Jurkat, Clone E6-1 (cell line): ENCODE measurements around the gene ABCC1.
"Not testable (repeated sequence)": the region's sequence is repeated elsewhere in the genome, so short reads cannot be mapped to it uniquely, and the experiment has no call there.

Experiments
- DNase-seq: peaks from one replicate; pipeline ENCODE4 v3.0.0-alpha.2; 2011; ENCODE audit warnings: low read depth, low spot score
- H3K4me3 ChIP-seq: 2 replicates; pipeline ENCODE4 v1.5.1; 2011; ENCODE audit warnings: mild to moderate bottlenecking, low read length, control low read depth, moderate library complexity

The ABCC1 gene

DNA sequence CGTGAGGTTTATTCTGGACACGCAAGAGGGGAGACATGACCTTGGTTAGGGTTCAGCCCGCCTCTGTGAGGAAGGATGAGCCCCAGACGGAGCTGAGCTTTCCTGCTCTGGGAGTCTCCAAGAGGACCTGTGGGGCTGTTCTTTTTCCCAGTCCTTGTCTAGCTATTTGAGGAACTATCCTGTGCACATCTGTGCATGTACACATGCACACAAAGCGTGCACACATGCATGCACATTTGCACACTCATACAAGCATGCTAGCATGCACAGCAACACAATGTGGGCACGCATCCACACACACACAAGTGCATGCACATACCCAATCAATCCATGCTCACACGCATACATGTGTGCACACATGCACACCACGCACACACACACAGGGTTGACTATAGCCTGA is 233.5 kb downstream of the ABCC1 start:
- no peak for DNase-seq
- H3K4me3 ChIP-seq, result no peak overlapping the region

DNA sequence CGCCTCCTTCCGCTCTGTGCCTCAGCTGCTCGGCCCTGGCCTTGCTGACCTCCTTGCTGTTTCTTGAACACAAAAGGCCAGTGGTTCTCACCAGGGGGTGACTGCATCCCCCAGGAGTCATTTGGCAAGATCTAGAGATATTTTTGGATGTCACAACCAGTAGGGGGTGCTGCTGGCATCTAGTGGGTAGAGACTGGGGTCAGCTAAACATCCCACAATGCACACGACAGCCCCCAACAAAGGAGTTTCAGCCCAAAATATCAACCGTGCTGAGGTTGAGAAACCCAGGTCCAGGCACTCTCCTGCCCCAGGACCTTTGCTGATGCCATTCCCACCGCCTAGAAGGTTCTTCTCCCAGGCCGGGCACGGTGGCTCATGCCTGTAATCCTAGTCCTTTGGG is 234.1 kb downstream of the ABCC1 start:
- DNase-seq, result no peak
- H3K4me3 ChIP-seq, result no peak overlapping the region

DNA sequence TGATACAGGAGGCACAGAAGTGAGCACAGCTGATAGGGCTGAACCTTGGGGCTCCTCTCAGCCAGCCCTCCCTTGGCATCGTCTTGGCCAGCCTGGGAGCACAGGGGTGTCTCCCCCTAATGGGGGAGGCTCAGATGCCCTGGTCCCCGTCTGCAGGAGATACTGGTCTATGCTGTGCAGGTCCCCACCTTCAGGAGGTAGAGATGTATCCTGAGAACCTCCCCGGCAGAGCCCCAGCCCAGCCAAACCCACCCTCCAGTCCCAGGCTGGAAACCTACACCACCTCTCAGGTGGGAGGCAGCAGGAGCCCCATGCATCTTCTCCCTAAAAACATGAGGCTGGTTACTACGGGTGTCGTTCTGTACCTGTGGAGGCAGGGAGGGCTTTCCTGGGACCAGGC is 235.2 kb downstream of the ABCC1 start:
- no peak for DNase-seq

DNA sequence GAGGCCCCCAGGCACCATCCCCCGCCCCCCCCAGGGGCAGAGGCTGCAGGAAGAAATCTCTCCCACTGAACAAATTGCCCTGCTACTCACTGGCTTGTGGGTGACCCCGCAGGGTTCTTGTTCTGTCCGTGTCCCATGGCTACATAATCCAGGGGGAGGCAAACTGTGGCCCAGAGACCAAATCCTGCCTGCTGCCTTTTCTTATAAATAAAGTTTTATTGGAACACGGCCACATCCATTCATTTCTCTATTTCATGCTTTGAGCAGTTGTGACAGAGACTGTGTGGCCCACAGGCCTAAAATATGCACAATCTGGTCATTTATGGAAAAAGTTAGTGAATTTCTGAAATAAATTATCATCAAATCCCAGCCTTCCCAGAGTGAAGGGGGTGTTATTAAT is 235.7 kb downstream of the ABCC1 start:
- no peak overlapping the region for H3K4me3 ChIP-seq
- no peak for DNase-seq

More for the DNA sequence above, 235.2 kb downstream of the ABCC1 start:
- H3K4me3 ChIP-seq, result no peak overlapping the region

- H3K4me3 ChIP-seq, result no peak overlapping the region
- DNase-seq, result no peak
These were observed 237.4 kb downstream of the ABCC1 start for GRCh38 chr16:16186820-16187219.

DNA sequence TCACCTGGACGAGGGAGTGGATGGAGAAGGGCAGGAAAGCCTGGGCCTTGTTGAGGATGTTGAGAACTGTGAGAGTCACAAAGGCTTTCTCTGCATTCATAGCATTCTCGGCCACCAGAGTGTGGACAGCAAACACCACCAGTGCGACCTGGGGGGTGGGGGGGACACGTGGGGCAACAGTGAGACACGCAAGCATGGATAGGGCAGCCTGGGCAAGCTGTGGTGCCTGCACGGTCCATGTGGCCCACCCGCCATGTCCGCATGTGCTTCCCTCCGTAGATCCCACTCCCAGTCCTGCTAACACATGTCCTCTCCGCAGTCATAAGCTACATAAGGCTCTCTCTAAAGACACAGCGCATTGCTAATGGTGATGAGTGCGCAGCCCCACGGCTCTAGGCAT is 239.4 kb downstream of the ABCC1 start:
- no peak overlapping the region for H3K4me3 ChIP-seq
- no peak for DNase-seq

DNA sequence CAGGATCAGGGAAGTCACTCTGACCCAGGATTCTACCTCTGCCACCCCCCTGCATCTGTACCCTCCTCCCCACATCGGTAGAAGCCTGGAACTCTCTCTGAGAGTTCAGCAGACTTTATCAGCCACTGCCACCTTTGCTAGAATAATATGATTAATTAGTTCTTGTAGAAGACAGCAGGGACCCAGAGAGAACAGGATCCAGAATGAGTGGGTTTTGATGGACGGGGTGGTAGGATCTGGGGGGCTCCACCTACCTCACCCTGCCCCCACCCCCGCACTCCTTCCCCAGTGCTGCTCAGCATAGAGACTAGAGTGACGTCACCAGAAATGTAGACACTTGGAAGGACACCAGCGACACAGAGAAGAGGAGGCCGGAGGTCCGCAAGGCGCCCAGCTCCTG is 240.4 kb downstream of the ABCC1 start:
- no peak for DNase-seq

DNA sequence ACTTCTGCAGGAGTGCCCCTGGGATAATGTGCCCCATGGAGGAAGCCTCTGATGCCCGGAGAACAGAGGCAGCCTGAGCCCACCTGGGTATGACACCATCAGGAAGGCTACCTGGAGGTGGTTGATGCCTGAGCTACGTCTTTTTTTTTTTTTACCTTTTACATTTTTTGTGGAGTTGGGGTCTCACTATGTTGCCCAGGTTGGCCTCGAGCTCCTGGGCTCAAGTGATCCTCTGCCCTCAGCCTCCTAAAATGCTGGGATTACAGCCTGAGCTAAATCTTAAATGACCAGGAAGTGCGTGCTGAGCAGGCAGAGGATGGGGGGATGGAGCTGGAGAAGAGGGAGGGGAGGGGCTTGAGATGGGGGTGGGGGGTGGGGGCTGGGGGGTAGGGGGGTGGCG is 241.1 kb downstream of the ABCC1 start:
- DNase-seq, result no peak

More for the DNA sequence above, 240.4 kb downstream of the ABCC1 start:
- H3K4me3 ChIP-seq, result no peak overlapping the region

GRCh38 chr16:16190966-16191365 is 241.6 kb downstream of the ABCC1 start:
- not testable (repeated sequence) for H3K4me3 ChIP-seq, DNase-seq

More for the DNA sequence above, 241.1 kb downstream of the ABCC1 start:
- H3K4me3 ChIP-seq, result no peak overlapping the region

DNA sequence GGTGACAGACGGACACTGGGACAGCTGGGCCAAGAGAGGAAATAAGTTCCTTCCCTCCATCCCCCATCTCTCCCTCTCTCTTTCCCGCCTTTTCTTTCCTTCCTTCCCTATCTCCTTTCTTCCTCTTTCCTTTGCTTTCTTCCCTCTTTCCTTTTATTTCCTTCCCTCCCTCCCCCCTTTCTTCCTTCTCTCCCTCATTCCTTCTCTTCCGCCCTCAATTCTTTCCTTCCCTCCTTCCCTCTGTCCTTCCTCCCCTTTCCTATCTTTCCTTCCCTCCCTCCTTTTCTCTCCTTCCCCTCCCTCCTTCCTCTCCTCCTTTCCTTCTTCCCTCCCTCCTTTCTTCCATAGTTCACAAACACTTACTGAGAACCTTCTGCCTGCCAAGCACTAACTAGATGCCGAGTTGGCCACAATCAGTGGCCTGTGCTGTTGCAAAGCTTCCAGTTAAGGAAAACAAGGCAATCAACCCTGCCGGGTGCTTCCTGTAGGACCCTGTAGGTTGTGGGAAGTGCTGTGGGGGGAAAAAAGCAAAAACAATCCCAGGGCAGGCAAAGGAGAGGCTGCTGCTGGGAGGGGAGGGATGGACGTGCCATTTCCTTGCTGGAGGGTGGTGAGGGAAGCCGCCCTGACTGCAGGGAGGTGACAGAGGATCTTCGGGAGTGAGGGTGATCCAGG is 242.2 kb downstream of the ABCC1 start:
- H3K4me3 ChIP-seq, result no peak overlapping the region
- DNase-seq, result no peak
